IMR-90 (cell line): ENCODE data around the gene RAB36. TPM values are rescaled to one million over a fixed set of nuclear protein-coding genes. Genes with fewer than 3 reads are reported as not detected.
A peak's percentile ranks its signal among the peaks of the same experiment; 100 is the strongest.

ENCODE experiments used
- ATAC-seq: fragments of 200-7000 bp; cut with Tn5 transposase; 2 replicates; pipeline ENCODE4 v1.9.1; 2020; ENCODE audit warnings: low read depth, mild to moderate bottlenecking, moderate library complexity
- BruUV-seq: library from RNA; stranded (reverse); fragments of 400-500 nt; replicated peaks from 2 replicates; lab custom pipeline; 2021; lab: Mats Ljungman, UMichigan
- CTCF ChIA-PET: fragments of 300-600 bp; formaldehyde crosslinking; extraction: SDS; loops from one replicate; lab custom pipeline; 2021; ENCODE audit warnings: antibody characterized with exemption; lab: Yijun Ruan, JAX
- POLR2A ChIA-PET: fragments of 300-600 bp; sonication (Branson Sonifier 250); formaldehyde crosslinking; loops from one replicate; lab custom pipeline; 2022; ENCODE audit warnings: antibody characterized with exemption; ENCODE audit not compliant: unreplicated experiment; lab: Charles Lee
- DNase-seq: peaks from one replicate; pipeline ENCODE4 v3.0.0; 2013
- H2AFZ ChIP-seq: replicated peaks from 2 replicates; pipeline ENCODE3; 2013; ENCODE audit warnings: low read length, mild to moderate bottlenecking; ENCODE audit not compliant: poor library complexity
- H2AK5ac ChIP-seq: 2 replicates; pipeline ENCODE4 v1.6.1; 2013; ENCODE audit warnings: low read depth, low read length, inconsistent platforms
- H2AK9ac ChIP-seq: replicated peaks from 2 replicates; pipeline ENCODE3; 2013; ENCODE audit warnings: mild to moderate bottlenecking, low read depth, low read length, moderate library complexity; ENCODE audit not compliant: poor library complexity
- H2BK120ac ChIP-seq: 2 replicates; pipeline ENCODE4 v1.6.1; 2013; ENCODE audit warnings: low read depth, low read length, inconsistent platforms
- H2BK15ac ChIP-seq: 3 replicates; pipeline ENCODE4 v1.6.1; 2013; ENCODE audit warnings: low read depth, low read length, inconsistent platforms
- H2BK20ac ChIP-seq: 2 replicates; pipeline ENCODE4 v1.6.1; 2013; ENCODE audit warnings: low read depth, mild to moderate bottlenecking, inconsistent platforms, low read length, moderate library complexity
- H2BK5ac ChIP-seq: 2 replicates; pipeline ENCODE4 v1.6.1; 2013; ENCODE audit warnings: mild to moderate bottlenecking, low read depth, low read length, inconsistent platforms; ENCODE audit not compliant: poor library complexity, severe bottlenecking
- H3K14ac ChIP-seq: replicated peaks from 2 replicates; pipeline ENCODE4 v1.6.1; 2013; ENCODE audit warnings: low read depth, low read length, inconsistent platforms
- H3K18ac ChIP-seq: 2 replicates; pipeline ENCODE4 v1.6.1; 2013; ENCODE audit warnings: low read depth, low read length, control low read depth
- H3K23ac ChIP-seq: 2 replicates; pipeline ENCODE4 v1.6.1; 2013; ENCODE audit warnings: low read depth, low read length, inconsistent platforms
- H3K27ac ChIP-seq: 2 replicates; pipeline ENCODE4 v1.5.1; 2013; ENCODE audit warnings: mild to moderate bottlenecking, control low read depth, low read length; ENCODE audit not compliant: insufficient read depth
- H3K27me3 ChIP-seq: 2 replicates; pipeline ENCODE4 v1.6.1; 2013; ENCODE audit warnings: low read length; ENCODE audit not compliant: control insufficient read depth, insufficient read depth
- H3K36me3 ChIP-seq: 2 replicates; pipeline ENCODE4 v1.6.1; 2013; ENCODE audit warnings: low read length, mixed read lengths; ENCODE audit not compliant: control insufficient read depth, insufficient read depth
- H3K4ac ChIP-seq: 2 replicates; pipeline ENCODE4 v1.6.1; 2013; ENCODE audit warnings: low read depth, low read length, inconsistent platforms
- H3K4me1 ChIP-seq: 2 replicates; pipeline ENCODE4 v1.6.1; 2013; ENCODE audit warnings: low read length, mixed read lengths; ENCODE audit not compliant: control insufficient read depth, insufficient read depth
- H3K4me2 ChIP-seq: 2 replicates; pipeline ENCODE4 v1.6.1; 2013; ENCODE audit warnings: low read depth, mild to moderate bottlenecking, control low read depth, low read length, moderate library complexity
- H3K4me3 ChIP-seq: 2 replicates; pipeline ENCODE4 v1.5.1; 2013; ENCODE audit warnings: low read depth, mild to moderate bottlenecking, control low read depth, low read length, moderate library complexity; ENCODE audit not compliant: insufficient read depth
- H3K56ac ChIP-seq: 2 replicates; pipeline ENCODE4 v1.6.1; 2013; ENCODE audit warnings: low read length, inconsistent platforms; ENCODE audit not compliant: insufficient read depth; ENCODE audit errors: extremely low read depth
- H3K79me1 ChIP-seq, 2 experiments: 2 replicates each; pipeline ENCODE4 v1.6.1; 2013; ENCODE audit warnings: low read length in 2 of 2, inconsistent platforms in 1 of 2, low read depth in 1 of 2
- H3K9ac ChIP-seq: 2 replicates; pipeline ENCODE4 v1.6.1; 2013; ENCODE audit warnings: low read depth, low read length, control low read depth
- H3K9me1 ChIP-seq: 2 replicates; pipeline ENCODE4 v1.6.1; 2013; ENCODE audit warnings: low read length, inconsistent platforms; ENCODE audit not compliant: insufficient read depth
- H3K9me3 ChIP-seq: 2 replicates; pipeline ENCODE4 v1.6.1; 2013; ENCODE audit warnings: low read length; ENCODE audit not compliant: control insufficient read depth, insufficient read depth
- H4K20me1 ChIP-seq: 2 replicates; pipeline ENCODE4 v1.6.1; 2013; ENCODE audit warnings: low read length, inconsistent platforms; ENCODE audit not compliant: insufficient read depth
- H4K5ac ChIP-seq: 2 replicates; pipeline ENCODE4 v1.6.1; 2013; ENCODE audit warnings: mild to moderate bottlenecking, low read depth, low read length, control low read depth
- H4K8ac ChIP-seq, 2 experiments: 2 replicates each; pipeline ENCODE4 v1.6.1; 2013; ENCODE audit warnings: low read depth in 2 of 2, low read length in 2 of 2, control low read depth in 1 of 2, inconsistent platforms in 1 of 2
- H4K91ac ChIP-seq: 2 replicates; pipeline ENCODE4 v1.6.1; 2013; ENCODE audit warnings: low read depth, low read length, inconsistent platforms; ENCODE audit not compliant: insufficient read depth
- BHLHE40 ChIP-seq: fragments of 150-350 bp; IDR thresholded peaks from 2 replicates; pipeline ENCODE4 v1.6.1; 2016; ENCODE audit warnings: mild to moderate bottlenecking, low read depth, low read length
- CEBPB ChIP-seq: IDR thresholded peaks from 2 replicates; pipeline ENCODE4 v1.6.1; 2012; ENCODE audit warnings: low read depth, low read length, improper control_type of control experiment
- CHD1 ChIP-seq: IDR thresholded peaks from 2 replicates; pipeline ENCODE4 v1.6.1; 2012; ENCODE audit warnings: low read depth, low read length, improper control_type of control experiment
- ELK1 ChIP-seq: fragments of 150-350 bp; IDR thresholded peaks from 2 replicates; pipeline ENCODE4 v1.6.1; 2016; ENCODE audit warnings: low read depth, mild to moderate bottlenecking, low read length, moderate library complexity, borderline replicate concordance
- FOS ChIP-seq: fragments of 150-350 bp; IDR thresholded peaks from 2 replicates; pipeline ENCODE4 v1.6.1; 2016; ENCODE audit warnings: low read depth, low read length
- MAFK ChIP-seq: IDR thresholded peaks from 2 replicates; pipeline ENCODE4 v1.6.1; 2012; ENCODE audit warnings: low read depth, low read length, improper control_type of control experiment
- MAZ ChIP-seq: IDR thresholded peaks from 2 replicates; pipeline ENCODE4 v1.6.1; 2012; ENCODE audit warnings: low read depth, mild to moderate bottlenecking, low read length, improper control_type of control experiment, moderate library complexity, borderline replicate concordance
- MXI1 ChIP-seq: IDR thresholded peaks from 2 replicates; pipeline ENCODE4 v1.6.1; 2012; ENCODE audit warnings: low read depth, mild to moderate bottlenecking, low read length, moderate library complexity, borderline replicate concordance
- NFE2L2 ChIP-seq: fragments of 150-350 bp; IDR thresholded peaks from 2 replicates; pipeline ENCODE4 v1.6.1; 2016; ENCODE audit warnings: low read depth, mild to moderate bottlenecking, low read length
- POLR2A ChIP-seq: IDR thresholded peaks from 2 replicates; pipeline ENCODE4 v1.6.1; 2012; ENCODE audit warnings: mild to moderate bottlenecking, low read depth, low read length
- RAD21 ChIP-seq: IDR thresholded peaks from 2 replicates; pipeline ENCODE4 v1.6.1; 2012; ENCODE audit warnings: low read length, improper control_type of control experiment
- RCOR1 ChIP-seq: IDR thresholded peaks from 2 replicates; pipeline ENCODE4 v1.6.1; 2012; ENCODE audit warnings: mild to moderate bottlenecking, low read length, improper control_type of control experiment; ENCODE audit not compliant: insufficient replicate concordance
- RFX5 ChIP-seq: IDR thresholded peaks from 2 replicates; pipeline ENCODE4 v1.8.0; 2012; ENCODE audit warnings: low read depth, mild to moderate bottlenecking, low read length, moderate library complexity
- SMC3 ChIP-seq: fragments of 150-350 bp; IDR thresholded peaks from 2 replicates; pipeline ENCODE4 v1.6.1; 2016; ENCODE audit warnings: low read depth, mild to moderate bottlenecking, antibody characterized with exemption, low read length, moderate library complexity
- USF2 ChIP-seq: fragments of 150-350 bp; IDR thresholded peaks from 2 replicates; pipeline ENCODE4 v1.6.1; 2017; ENCODE audit warnings: mild to moderate bottlenecking, antibody characterized with exemption, low read length, low read depth
- WGBS, 2 experiments: methylation state at CpG; one replicate each; pipeline versions ENCODE4 v1.1.5 to v1.1.7; 2013; ENCODE audit warnings: missing lambda C conversion rate in 2 of 2; ENCODE audit not compliant: insufficient read length in 1 of 2; ENCODE audit errors: extremely low coverage in 2 of 2; 5-methylcytosine and 5-hydroxymethylcytosine counted together
- dilution Hi-C: fragments of 300-500 bp; cut with HindIII; formaldehyde crosslinking; loops from one replicate; pipeline ENCODE4 v1.14.3; 2018; ENCODE audit warnings: low sequenced_read_pairs; ENCODE audit not compliant: unreplicated experiment
- in situ Hi-C: fragments of 300-500 bp; cut with MboI; formaldehyde crosslinking; loops from 3 replicates; pipeline ENCODE4 v1.14.3; 2019; ENCODE audit warnings: low sequenced_read_pairs, inconsistent platforms, mixed read lengths
- intact Hi-C: fragments of 100-400 bp; cut with micrococcal nuclease; formaldehyde crosslinking; loops from 2 replicates; pipeline ENCODE4 v1.10.0; 2022
- polyA plus RNA-seq, 3 experiments: library from polyadenylated mRNA; depleted of rRNA; stranded (reverse); fragments of >200 nt; gene quantifications; 2 replicates each; pipeline ENCODE4 v1.2.3, GENCODE V29; 2012; ENCODE audit warnings: low replicate concordance in 1 of 3
- total RNA-seq: library from RNA; depleted of rRNA; stranded (reverse); fragments of >200 nt; gene quantifications from 2 replicates; pipeline ENCODE4 v1.2.3, GENCODE V29; 2012
- TF ChIP-seq, protein P1 (sequence below): conservative IDR thresholded peaks from 2 replicates; pipeline ENCODE4 v1.5.1; 2012; ENCODE audit warnings: mild to moderate bottlenecking, low read depth, low read length, improper control_type of control experiment

The RAB36 gene
- total and polyA plus RNA-seq, 2 of the 4 experiments (the other 2 are of a cell fraction): 3.6 to 4.0 TPM

- Histone ChIP-seq H3K4me1 (no peaks in the 10 kb centered on the region), H3K9me3 (no peaks in the 10 kb centered on the region), H3K56ac (no peak overlapping the region), H3K4me3 (no peak overlapping the region), H3K36me3 (no peaks in the 10 kb centered on the region), H4K20me1 (no peaks in the 10 kb centered on the region; the same call in 1 of the 2 replicates), H2AFZ (peak overlapping the region; percentile 21), H3K4me2 (no peak overlapping the region), H3K27ac (no peak overlapping the region), H4K8ac (no peak overlapping the region), H2BK15ac (no peak overlapping the region), H3K4ac (no peak overlapping the region), H2BK5ac (no peak overlapping the region), H3K18ac (no peak overlapping the region), H2AK5ac (no peak overlapping the region), H2AK9ac (no peak overlapping the region), H3K79me1 (no peaks in the 10 kb centered on the region), H3K9me1 (no peaks in the 10 kb centered on the region), H3K23ac (no peak overlapping the region), H3K9ac (no peak overlapping the region), H2BK20ac (no peak overlapping the region), H4K5ac (no peak overlapping the region), H4K91ac (no peak overlapping the region), H3K27me3 (no peaks in the 10 kb centered on the region; the same call in 1 of the 2 replicates), H2BK120ac (no peak overlapping the region), H3K14ac (no peak overlapping the region)
- dilution Hi-C loops: no loop called here
- no TSS peak for BruUV-seq
- TF ChIP-seq POLR2A (no peak), MXI1 (no peak), SMC3 (no peak), RCOR1 (no peak), ELK1 (no peak), RAD21 (no peak), BHLHE40 (no peak), NFE2L2 (no peak), CEBPB (no peak), USF2 (no peak), RFX5 (no peak), MAZ (no peak), CHD1 (no peak), FOS (no peak), MAFK (no peak)
- TF ChIP-seq, protein P1, sequence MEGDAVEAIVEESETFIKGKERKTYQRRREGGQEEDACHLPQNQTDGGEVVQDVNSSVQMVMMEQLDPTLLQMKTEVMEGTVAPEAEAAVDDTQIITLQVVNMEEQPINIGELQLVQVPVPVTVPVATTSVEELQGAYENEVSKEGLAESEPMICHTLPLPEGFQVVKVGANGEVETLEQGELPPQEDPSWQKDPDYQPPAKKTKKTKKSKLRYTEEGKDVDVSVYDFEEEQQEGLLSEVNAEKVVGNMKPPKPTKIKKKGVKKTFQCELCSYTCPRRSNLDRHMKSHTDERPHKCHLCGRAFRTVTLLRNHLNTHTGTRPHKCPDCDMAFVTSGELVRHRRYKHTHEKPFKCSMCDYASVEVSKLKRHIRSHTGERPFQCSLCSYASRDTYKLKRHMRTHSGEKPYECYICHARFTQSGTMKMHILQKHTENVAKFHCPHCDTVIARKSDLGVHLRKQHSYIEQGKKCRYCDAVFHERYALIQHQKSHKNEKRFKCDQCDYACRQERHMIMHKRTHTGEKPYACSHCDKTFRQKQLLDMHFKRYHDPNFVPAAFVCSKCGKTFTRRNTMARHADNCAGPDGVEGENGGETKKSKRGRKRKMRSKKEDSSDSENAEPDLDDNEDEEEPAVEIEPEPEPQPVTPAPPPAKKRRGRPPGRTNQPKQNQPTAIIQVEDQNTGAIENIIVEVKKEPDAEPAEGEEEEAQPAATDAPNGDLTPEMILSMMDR: no peak
- no peak for ATAC-seq
- in situ Hi-C loops: no loop called here
- POLR2A ChIA-PET: no interaction called here
- WGBS, 2 experiments: 60% methylated on average over 2 of the region's 7 CpGs; no CpG with 5 or more reads in 1 of the 2 experiments
- CTCF ChIA-PET: no interaction called here
- intact Hi-C loops: no loop called here
- DNase-seq: no peak
Measured at GRCh38 chr22:23100124-23100801, 45.0 kb upstream of the RAB36 start.
